Mucosa of stomach (tissue), 1 donor: ENCODE data around the gene GJC3.
"Not testable (repeated sequence)": the region's sequence is repeated elsewhere in the genome, so short reads cannot be mapped to it uniquely, and the experiment has no call there.

Source experiments
- H3K27me3 ChIP-seq: one replicate; pipeline ENCODE4 v1.7.0; 2013; ENCODE audit warnings: mild to moderate bottlenecking, low read length; ENCODE audit not compliant: control insufficient read depth, insufficient read depth
- H3K36me3 ChIP-seq: one replicate; pipeline ENCODE4 v1.7.0; 2013; ENCODE audit warnings: low read length; ENCODE audit not compliant: control insufficient read depth, insufficient read depth
- H3K4me1 ChIP-seq: one replicate; pipeline ENCODE4 v1.7.0; 2013; ENCODE audit warnings: mild to moderate bottlenecking, low read length; ENCODE audit not compliant: control insufficient read depth, insufficient read depth
- H3K4me3 ChIP-seq: one replicate; pipeline ENCODE4 v1.7.0; 2013; ENCODE audit warnings: low read length
- H3K9ac ChIP-seq: one replicate; pipeline ENCODE4 v1.7.0; 2013; ENCODE audit warnings: mild to moderate bottlenecking, low read length, moderate library complexity
- H3K9me3 ChIP-seq: one replicate; pipeline ENCODE4 v1.7.0; 2013; ENCODE audit warnings: mild to moderate bottlenecking, low read length, moderate library complexity; ENCODE audit not compliant: control insufficient read depth
- donor health status: Pancreatic carcinoma.

Gene GJC3, protein sequence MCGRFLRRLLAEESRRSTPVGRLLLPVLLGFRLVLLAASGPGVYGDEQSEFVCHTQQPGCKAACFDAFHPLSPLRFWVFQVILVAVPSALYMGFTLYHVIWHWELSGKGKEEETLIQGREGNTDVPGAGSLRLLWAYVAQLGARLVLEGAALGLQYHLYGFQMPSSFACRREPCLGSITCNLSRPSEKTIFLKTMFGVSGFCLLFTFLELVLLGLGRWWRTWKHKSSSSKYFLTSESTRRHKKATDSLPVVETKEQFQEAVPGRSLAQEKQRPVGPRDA

DNA sequence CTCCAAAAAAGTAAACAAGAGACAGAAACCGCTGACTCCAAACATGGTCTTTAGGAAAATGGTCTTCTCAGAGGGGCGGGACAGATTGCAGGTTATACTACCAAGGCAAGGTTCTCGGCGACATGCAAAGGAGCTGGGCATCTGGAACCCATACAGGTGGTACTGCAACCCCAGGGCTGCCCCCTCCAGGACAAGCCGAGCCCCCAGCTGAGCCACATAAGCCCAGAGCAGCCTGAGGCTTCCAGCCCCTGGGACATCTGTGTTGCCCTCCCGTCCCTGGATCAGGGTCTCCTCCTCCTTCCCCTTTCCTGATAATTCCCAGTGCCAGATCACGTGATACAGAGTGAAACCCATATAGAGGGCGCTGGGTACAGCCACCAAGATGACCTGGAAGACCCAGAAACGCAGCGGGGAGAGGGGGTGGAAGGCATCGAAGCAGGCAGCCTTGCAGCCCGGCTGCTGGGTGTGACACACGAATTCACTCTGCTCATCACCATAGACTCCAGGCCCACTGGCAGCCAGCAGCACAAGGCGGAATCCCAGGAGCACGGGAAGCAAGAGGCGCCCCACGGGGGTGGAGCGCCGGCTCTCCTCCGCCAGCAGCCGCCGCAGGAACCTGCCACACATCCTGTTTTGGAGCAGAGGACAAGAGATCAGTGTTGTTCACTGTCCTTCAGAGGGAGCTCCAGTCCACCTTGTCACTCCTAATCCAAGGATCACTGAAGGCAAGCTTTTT lies at the start of gene GJC3:
Gene GJC3 (minus strand): TSS at position 627 of the 736 bp plus-strand sequence. CDS start 0 bp downstream, at position 627.
- Histone ChIP-seq H3K4me1 (peaks cover 3% of the 10 kb centered on the region), H3K27me3 (peaks cover 25% of the 10 kb centered on the region), H3K36me3 (no peaks in the 10 kb centered on the region), H3K4me3 (no peak within 1 kb of the TSS), H3K9ac (no peak within 1 kb of the TSS), H3K9me3 (no peaks in the 10 kb centered on the region)

DNA sequence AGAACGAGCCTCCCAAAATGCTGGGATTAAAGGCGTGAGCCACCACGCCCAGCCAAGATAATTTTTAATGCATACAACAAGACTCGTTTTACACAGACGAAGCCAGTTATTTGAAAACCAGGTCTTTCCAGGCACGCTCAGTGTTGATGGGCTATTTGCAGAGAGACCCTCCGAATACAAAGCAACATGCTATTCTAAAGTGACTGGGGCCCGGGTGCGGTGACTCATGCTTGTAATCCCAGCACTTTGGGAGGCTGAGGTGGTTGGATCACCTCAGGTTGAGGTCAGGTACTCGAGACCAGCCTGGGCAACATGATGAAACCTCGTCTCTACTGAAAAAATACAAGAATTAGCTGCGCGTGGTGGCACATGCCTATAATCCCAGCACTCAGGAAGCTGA lies 47.2 kb upstream of the GJC3 start:
- H3K27me3 ChIP-seq = no peaks in the 10 kb centered on the region
- peaks cover 11% of the 10 kb centered on the region for H3K4me1 ChIP-seq
- no peaks in the 10 kb centered on the region for H3K36me3 ChIP-seq
- no peaks in the 10 kb centered on the region for H3K9me3 ChIP-seq
- H3K4me3 ChIP-seq = no peak overlapping the region
- H3K9ac ChIP-seq = no peak overlapping the region

DNA sequence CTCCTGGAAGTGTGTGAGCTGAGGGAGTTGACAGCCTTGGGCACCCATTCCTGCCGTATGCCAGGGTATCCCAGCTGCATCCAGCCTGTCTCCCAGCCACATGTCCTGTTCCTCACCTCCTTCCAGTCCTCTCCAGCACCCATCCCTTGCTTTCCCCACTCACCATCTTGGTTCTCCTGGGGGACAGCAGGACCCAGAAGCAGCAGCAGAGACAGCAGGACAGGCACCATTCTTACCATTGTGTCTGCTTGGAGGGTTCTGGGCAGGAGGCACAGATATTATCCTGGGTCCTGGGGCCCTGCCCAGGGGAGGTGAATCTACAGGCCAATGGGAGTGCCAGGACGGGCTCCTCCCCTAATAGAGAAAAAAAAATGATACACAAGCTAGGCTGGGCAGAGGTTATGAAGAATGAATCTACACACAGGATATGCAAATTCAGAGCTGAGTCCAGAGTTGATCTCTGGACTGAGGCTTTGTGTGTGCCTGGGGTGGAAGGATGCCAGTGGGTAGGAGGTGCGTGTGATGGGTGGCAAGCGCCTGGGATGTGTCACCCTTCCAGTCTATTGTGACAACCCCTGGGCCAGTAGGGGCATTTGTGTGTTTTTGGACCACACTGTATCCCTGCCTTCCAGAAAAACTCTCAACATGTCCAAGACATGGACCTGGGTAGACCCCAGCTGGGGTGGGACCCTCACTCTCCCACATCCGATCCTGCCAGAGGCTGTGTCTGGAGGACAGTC lies 46.5 kb upstream of the GJC3 start, which contains the start of gene AZGP1:
Gene AZGP1 (minus strand): TSS at position 250 of the 740 bp plus-strand sequence. CDS start 11 bp downstream, at position 239.
- Histone ChIP-seq H3K9me3 (no peaks in the 10 kb centered on the region), H3K4me1 (peaks cover 11% of the 10 kb centered on the region), H3K9ac (no peak within 1 kb of the TSS), H3K36me3 (no peaks in the 10 kb centered on the region), H3K27me3 (no peaks in the 10 kb centered on the region), H3K4me3 (no peak within 1 kb of the TSS)

DNA sequence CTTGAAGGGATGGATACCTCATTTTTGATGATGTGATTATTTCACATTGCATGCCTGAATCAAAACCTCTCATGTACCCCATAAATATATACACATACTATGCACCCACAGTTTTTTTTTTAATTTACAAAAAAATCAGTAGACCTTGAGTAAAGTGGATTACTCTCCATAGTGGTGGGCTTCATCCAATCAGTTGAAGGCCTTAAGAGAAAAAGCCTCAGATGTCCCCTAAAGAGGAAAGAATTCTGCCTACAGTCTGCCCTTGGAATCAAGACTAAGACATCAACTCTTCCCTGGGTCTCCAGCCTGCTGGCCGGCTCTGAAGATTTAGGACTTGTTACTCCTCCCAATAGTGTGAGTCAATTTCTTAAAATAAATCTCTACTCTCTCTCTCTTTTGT lies 45.3 kb upstream of the GJC3 start:
- no peaks in the 10 kb centered on the region for H3K27me3 ChIP-seq
- no peaks in the 10 kb centered on the region for H3K36me3 ChIP-seq
- no peak overlapping the region for H3K9ac ChIP-seq
- no peaks in the 10 kb centered on the region for H3K9me3 ChIP-seq
- H3K4me3 ChIP-seq = no peak overlapping the region
- peaks cover 11% of the 10 kb centered on the region for H3K4me1 ChIP-seq

DNA sequence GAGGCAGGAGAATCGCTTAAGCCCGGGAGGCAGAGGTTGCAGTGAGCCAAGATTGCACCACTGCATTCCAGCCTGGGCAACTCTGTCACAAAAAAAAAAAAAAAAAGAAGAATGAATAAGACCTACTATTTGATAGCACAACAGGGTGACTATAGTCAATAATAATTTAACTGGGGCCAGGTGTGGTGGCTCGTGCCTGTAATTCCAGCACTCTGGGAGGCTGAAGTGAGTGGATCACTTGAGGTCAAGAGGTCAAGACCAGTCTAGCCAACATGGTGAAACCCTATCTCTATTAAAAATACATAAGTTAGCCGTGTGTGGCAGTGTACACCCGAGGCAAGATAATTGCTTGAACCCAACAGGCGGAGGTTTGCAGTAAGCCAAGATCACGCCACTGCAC lies 44.4 kb upstream of the GJC3 start:
- peaks cover 11% of the 10 kb centered on the region for H3K4me1 ChIP-seq
- H3K4me3 ChIP-seq, H3K36me3 ChIP-seq, H3K9me3 ChIP-seq, H3K27me3 ChIP-seq, H3K9ac ChIP-seq: not testable (repeated sequence)

DNA sequence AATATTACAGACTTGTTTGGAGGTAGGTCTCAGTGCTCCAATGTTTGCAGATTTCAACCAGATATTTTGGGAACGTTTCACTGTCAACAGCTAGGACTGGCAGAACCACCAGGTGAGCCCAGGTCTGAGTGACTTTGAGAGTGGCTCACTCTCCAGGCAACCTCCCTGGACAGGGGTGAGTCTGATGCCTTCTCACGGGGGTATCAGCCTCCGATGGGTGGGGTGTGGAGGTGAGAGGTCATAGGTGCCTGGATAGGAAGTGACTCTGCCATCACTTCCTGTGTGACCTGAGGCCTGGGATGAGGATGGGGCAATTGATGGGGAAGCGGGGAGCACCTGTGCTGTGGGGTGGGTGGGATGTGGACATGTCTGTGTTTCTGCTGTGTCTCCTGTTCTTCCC lies 41.8 kb upstream of the GJC3 start:
- Histone ChIP-seq H3K4me1 (peaks cover 10% of the 10 kb centered on the region), H3K9me3 (no peaks in the 10 kb centered on the region), H3K36me3 (no peaks in the 10 kb centered on the region), H3K27me3 (no peaks in the 10 kb centered on the region), H3K4me3 (no peak overlapping the region), H3K9ac (no peak overlapping the region)

DNA sequence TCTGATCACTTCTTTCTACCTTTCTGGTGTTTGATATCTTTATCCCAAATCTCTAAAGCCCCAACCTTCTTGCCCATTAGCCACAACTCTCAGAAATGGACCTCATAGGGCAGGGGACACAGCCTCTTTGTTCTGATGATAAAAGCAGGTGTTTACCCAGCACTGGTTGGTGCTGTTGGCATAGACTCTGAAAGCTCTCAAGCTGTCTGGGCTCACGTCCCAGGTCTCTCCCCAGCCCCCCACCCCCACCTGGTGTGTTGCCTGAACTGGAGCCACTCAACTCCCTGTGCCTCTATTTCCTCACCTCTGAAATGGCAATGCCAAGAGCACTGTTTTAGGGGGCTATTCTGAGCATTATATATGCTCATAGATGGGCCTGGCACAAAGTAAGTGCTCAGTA lies 40.4 kb upstream of the GJC3 start:
- H3K4me3 ChIP-seq, H3K27me3 ChIP-seq, H3K4me1 ChIP-seq, H3K9me3 ChIP-seq, H3K9ac ChIP-seq, H3K36me3 ChIP-seq: not testable (repeated sequence)

DNA sequence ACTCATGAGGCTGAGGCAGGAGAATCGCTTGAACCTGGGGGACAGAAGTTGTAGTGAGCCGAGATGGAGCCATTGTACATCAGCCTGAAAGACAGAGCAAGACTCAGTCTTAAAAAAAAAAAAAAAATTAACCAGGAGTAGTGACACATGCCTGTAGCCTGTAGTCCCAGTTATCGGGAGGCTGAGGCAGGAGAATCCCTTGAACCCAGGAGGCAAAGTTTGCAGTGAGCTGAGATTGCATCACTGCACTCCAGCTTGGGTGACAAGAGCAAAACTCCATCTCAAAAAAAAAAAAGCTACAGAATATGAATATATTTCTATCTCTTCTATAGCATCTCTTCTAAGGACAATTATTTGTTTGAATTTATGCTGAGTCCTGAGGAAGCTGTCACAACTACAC lies 39.9 kb upstream of the GJC3 start:
- no peaks in the 10 kb centered on the region for H3K27me3 ChIP-seq

DNA sequence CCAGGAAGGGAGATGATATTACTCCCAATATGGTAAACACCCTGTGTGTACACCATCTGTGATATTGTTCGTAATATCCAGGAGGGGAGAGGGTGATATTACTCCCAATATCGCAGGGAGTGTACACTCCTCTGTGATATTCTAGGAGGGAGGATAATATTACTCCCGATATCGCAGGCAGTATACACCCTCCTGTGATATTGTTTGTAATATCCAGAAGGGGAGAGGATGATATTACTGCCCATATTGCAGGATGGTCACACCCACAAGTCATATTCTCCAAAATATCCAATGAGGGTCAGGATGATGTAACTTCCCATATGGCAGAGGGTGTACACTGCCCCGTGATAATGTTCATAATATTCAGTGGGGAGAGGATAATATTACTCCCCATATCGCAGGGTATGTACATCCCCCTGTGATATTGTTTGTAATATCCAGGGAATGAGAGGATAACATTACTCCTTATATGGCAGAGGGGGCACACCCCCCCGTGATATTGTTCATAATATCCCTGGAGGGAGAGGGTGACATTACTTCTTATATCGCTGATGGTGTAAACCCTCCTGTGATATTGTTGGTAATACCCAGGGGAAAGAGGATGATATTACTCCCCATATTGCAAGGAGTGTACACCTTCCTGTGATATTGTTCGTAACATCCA lies 29.3 kb upstream of the GJC3 start:
- Histone ChIP-seq H3K4me3 (no peak overlapping the region), H3K4me1 (no peaks in the 10 kb centered on the region), H3K9me3 (no peaks in the 10 kb centered on the region), H3K36me3 (no peaks in the 10 kb centered on the region), H3K27me3 (no peaks in the 10 kb centered on the region), H3K9ac (no peak overlapping the region)

More for the DNA sequence above, 39.9 kb upstream of the GJC3 start:
- H3K4me3 ChIP-seq = no peak overlapping the region
- no peaks in the 10 kb centered on the region for H3K9me3 ChIP-seq
- no peaks in the 10 kb centered on the region for H3K36me3 ChIP-seq
- no peak overlapping the region for H3K9ac ChIP-seq
- no peaks in the 10 kb centered on the region for H3K4me1 ChIP-seq

DNA sequence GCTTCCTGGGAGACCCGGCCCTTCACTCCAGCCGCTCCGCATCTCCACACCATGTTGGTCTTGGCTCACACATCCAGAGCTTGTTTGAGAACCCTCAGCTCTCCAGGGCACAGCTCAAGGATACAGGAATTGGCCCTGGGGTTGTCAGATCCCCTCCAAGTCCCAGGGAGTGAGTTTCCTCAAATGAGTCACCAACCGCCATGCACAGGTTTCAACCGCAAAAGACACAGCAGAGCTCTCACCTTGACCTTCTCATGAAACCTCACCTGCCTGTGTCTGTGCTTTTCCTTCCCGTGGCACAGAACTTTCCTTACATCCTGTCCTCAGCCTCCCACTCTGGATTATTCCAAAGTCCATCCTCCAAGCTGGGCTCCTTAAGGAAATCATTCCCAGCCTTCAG lies 25.8 kb upstream of the GJC3 start:
- Histone ChIP-seq H3K4me1 (no peaks in the 10 kb centered on the region), H3K36me3 (no peaks in the 10 kb centered on the region), H3K9me3 (no peaks in the 10 kb centered on the region), H3K9ac (no peak overlapping the region), H3K4me3 (no peak overlapping the region), H3K27me3 (no peaks in the 10 kb centered on the region)

DNA sequence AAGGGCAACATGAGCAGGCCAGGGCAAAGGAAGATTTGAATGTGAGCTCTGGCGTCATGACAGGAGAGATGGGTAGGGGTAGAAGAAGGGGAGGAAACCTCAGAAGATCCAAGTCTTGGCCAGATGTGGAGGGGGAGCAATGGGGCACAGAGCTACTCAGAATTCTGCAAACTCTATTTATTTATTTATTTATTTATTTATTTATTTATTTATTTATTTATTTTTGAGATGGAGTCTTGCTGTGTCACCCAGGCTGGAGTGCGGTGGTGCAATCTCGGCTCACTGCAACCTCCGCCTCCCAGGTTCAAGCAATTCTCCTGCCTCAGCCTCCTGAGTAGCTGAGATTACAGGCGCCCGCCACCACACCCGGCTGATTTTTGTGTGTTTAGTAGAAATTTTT lies 25.2 kb upstream of the GJC3 start:
- H3K9ac ChIP-seq, H3K4me1 ChIP-seq, H3K9me3 ChIP-seq, H3K4me3 ChIP-seq, H3K36me3 ChIP-seq, H3K27me3 ChIP-seq: not testable (repeated sequence)

DNA sequence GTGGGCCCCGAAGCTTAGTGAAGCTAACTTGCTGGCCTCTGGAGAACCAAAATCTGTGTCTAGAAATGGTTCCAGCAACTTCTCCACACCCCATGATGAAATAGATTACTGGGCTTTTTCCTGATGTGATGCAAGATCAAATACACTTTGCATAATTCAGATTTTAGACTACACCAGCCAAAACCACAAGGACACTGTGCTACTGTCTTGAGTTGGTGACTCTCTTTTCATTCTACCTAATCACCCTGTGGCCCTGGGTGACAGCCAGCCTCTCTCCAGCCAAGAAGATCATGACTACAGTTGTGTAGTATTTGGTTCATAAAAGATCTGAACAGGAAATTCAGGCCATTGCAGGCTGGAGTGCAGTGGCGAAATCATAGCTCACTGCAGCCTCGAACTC lies 24.2 kb upstream of the GJC3 start:
- no peak overlapping the region for H3K9ac ChIP-seq
- no peaks in the 10 kb centered on the region for H3K4me1 ChIP-seq
- no peaks in the 10 kb centered on the region for H3K27me3 ChIP-seq
- no peaks in the 10 kb centered on the region for H3K9me3 ChIP-seq
- H3K4me3 ChIP-seq = no peak overlapping the region
- H3K36me3 ChIP-seq = no peaks in the 10 kb centered on the region
